Panc1 (cell line): Measurements from ENCODE around the gene FKRP. TPM values are rescaled to one million over a fixed set of nuclear protein-coding genes. Genes with fewer than 3 reads are reported as not detected.
"Not testable (repeated sequence)": the region's sequence is repeated elsewhere in the genome, so short reads cannot be mapped to it uniquely, and the experiment has no call there.

Experiments
- ATAC-seq: fragments of 200-7000 bp; cut with Tn5 transposase; 2 replicates; pipeline ENCODE4 v1.9.1; 2020; ENCODE audit warnings: mild to moderate bottlenecking, moderate library complexity
- BruUV-seq: library from RNA; stranded (reverse); fragments of 400-500 nt; replicated peaks from 2 replicates; lab custom pipeline; 2021; lab: Mats Ljungman, UMichigan
- CTCF ChIA-PET: fragments of 300-600 bp; sonication (Branson Sonifier 250); formaldehyde crosslinking; loops from one replicate; lab custom pipeline; 2022; ENCODE audit warnings: antibody characterized with exemption; lab: Charles Lee
- POLR2A ChIA-PET: fragments of 300-600 bp; sonication (Branson Sonifier 250); formaldehyde crosslinking; loops from one replicate; lab custom pipeline; 2022; ENCODE audit warnings: antibody characterized with exemption; lab: Charles Lee
- DNase-seq: peaks from one replicate; pipeline ENCODE4 v3.0.0-alpha.2; 2010; ENCODE audit warnings: low read depth, low spot score
- H3K27ac ChIP-seq: 2 replicates; pipeline ENCODE4 v1.5.1; 2011; ENCODE audit warnings: mild to moderate bottlenecking, low read length, inconsistent platforms
- H3K27me3 ChIP-seq: fragments of 200-500 bp; sonication (Bioruptor generic); 2 replicates; pipeline ENCODE4 v1.6.0; 2014; ENCODE audit warnings: low read length, inconsistent platforms; ENCODE audit not compliant: control insufficient read depth, insufficient read depth
- H3K36me3 ChIP-seq: fragments of 200-500 bp; sonication (Bioruptor generic); 2 replicates; pipeline ENCODE4 v1.5.1; 2014; ENCODE audit warnings: inconsistent platforms, mild to moderate bottlenecking, low read length, moderate library complexity; ENCODE audit not compliant: control insufficient read depth, insufficient read depth
- H3K4me1 ChIP-seq: 2 replicates; pipeline ENCODE4 v1.5.1; 2011; ENCODE audit warnings: inconsistent platforms, mild to moderate bottlenecking, low read length, moderate library complexity; ENCODE audit not compliant: control insufficient read depth, insufficient read depth
- H3K4me3 ChIP-seq, 2 experiments: 2 replicates each; pipeline ENCODE4 v1.5.1; 2011 to 2012; ENCODE audit warnings: low read depth in 2 of 2, low read length in 2 of 2, mild to moderate bottlenecking in 2 of 2, inconsistent platforms in 1 of 2, moderate library complexity in 1 of 2
- H3K9me3 ChIP-seq: fragments of 200-500 bp; sonication (Bioruptor generic); 2 replicates; pipeline ENCODE4 v1.5.1; 2014; ENCODE audit warnings: low read depth, mild to moderate bottlenecking, inconsistent platforms, low read length, moderate library complexity; ENCODE audit not compliant: control insufficient read depth, insufficient read depth
- POLR2AphosphoS5 ChIP-seq: IDR thresholded peaks from 2 replicates; pipeline ENCODE4 v1.6.1; 2012; ENCODE audit warnings: mild to moderate bottlenecking, low read depth, low read length, moderate library complexity
- REST ChIP-seq, 2 experiments: IDR thresholded peaks; 2 replicates each; pipeline ENCODE4 v1.6.1; 2011 to 2012; ENCODE audit warnings: low read depth in 2 of 2, control low read depth in 1 of 2, low read length in 1 of 2, mild to moderate bottlenecking in 1 of 2, moderate library complexity in 1 of 2; ENCODE audit not compliant: insufficient read depth in 1 of 2
- SIN3A ChIP-seq: IDR thresholded peaks from 2 replicates; pipeline ENCODE4 v1.6.1; 2012; ENCODE audit warnings: low read depth, mild to moderate bottlenecking, low read length, moderate library complexity, borderline replicate concordance; ENCODE audit not compliant: insufficient read depth
- TCF7L2 ChIP-seq: IDR thresholded peaks from 2 replicates; pipeline ENCODE4 v1.6.1; 2011; ENCODE audit warnings: mild to moderate bottlenecking, low read depth, low read length, inconsistent platforms
- in situ Hi-C: cut with HindIII; loops from 2 replicates; pipeline ENCODE4 v1.10.0; 2016; ENCODE audit warnings: low sequenced_read_pairs, low pct_unique_long_range_greater_than_20kb
- intact Hi-C: fragments of 100-400 bp; cut with micrococcal nuclease; formaldehyde crosslinking; loops from one replicate; pipeline ENCODE4 v1.10.0; 2022; ENCODE audit not compliant: unreplicated experiment
- total RNA-seq: library from RNA; stranded (reverse); gene quantifications from one replicate; pipeline ENCODE4 v1.2.1, GENCODE V29; 2021; ENCODE audit not compliant: unreplicated experiment
- TF ChIP-seq, protein P1 (sequence below): fragments of 450-650 bp; IDR thresholded peaks from 2 replicates; pipeline ENCODE4 v1.5.1; 2017; ENCODE audit warnings: mild to moderate bottlenecking

Gene FKRP
- total RNA-seq, 1 experiment from 2014 or later = 21.6 TPM

DNA sequence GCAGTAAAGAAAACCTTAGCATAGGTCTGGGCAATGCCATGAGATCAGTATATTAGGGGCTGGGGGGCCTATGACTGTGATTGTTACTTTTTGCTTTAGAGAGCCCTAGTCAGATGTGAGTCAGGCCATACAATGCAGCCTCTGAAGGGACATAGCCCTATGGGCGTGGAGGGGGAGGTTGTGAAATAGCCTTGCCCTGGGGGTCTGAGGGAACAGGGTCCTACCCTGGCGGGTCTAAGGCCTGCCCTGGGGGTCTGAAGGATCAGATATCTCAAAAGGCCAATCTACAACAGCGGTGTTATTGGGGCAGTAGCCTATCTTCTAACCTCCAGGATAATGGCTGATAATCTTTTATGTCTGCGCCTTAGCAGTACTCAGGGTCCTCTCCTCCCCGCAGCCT, 56.3 kb downstream of the FKRP start:
- no peaks in the 10 kb centered on the region for H3K4me1 ChIP-seq
- DNase-seq (no peak), ATAC-seq (no peak)
- in situ Hi-C loops = no loop called here
- BruUV-seq = no TSS peak
- H3K27ac ChIP-seq = no peak overlapping the region
- H3K4me3 ChIP-seq = no peak overlapping the region
- intact Hi-C loops = no loop called here
- no peaks in the 10 kb centered on the region for H3K27me3 ChIP-seq
- no peaks in the 10 kb centered on the region for H3K9me3 ChIP-seq
- H3K36me3 ChIP-seq = no peaks in the 10 kb centered on the region
- TF ChIP-seq, protein P1, sequence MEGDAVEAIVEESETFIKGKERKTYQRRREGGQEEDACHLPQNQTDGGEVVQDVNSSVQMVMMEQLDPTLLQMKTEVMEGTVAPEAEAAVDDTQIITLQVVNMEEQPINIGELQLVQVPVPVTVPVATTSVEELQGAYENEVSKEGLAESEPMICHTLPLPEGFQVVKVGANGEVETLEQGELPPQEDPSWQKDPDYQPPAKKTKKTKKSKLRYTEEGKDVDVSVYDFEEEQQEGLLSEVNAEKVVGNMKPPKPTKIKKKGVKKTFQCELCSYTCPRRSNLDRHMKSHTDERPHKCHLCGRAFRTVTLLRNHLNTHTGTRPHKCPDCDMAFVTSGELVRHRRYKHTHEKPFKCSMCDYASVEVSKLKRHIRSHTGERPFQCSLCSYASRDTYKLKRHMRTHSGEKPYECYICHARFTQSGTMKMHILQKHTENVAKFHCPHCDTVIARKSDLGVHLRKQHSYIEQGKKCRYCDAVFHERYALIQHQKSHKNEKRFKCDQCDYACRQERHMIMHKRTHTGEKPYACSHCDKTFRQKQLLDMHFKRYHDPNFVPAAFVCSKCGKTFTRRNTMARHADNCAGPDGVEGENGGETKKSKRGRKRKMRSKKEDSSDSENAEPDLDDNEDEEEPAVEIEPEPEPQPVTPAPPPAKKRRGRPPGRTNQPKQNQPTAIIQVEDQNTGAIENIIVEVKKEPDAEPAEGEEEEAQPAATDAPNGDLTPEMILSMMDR = no peak
- TF ChIP-seq REST (IDR thresholded peaks at IDR 0.05; ENCODE audit: insufficient read depth in 1 of 2, low read depth in 2 of 2, low read length in 1 of 2) (no peak), SIN3A (no peak), TCF7L2 (no peak), POLR2AphosphoS5 (no peak)
- ChIA-PET CTCF (interaction anchor here (0.6 kb wide), 1 partner anchor 39 kb away, joined by 3 read pairs; no protein-coding TSS in a partner anchor), POLR2A (no interaction called here)

- no peak overlapping the region for H3K27ac ChIP-seq
- no peaks in the 10 kb centered on the region for H3K9me3 ChIP-seq
- intact Hi-C loops (no loop called here), in situ Hi-C loops (no loop called here)
- ChIA-PET POLR2A (no interaction called here), CTCF (no interaction called here)
- no peaks in the 10 kb centered on the region for H3K27me3 ChIP-seq
- no peaks in the 10 kb centered on the region for H3K4me1 ChIP-seq
- no peaks in the 10 kb centered on the region for H3K36me3 ChIP-seq
- no peak for TF ChIP-seq SIN3A
- TF ChIP-seq REST (IDR thresholded peaks at IDR 0.05; ENCODE audit: insufficient read depth in 1 of 2, low read depth in 2 of 2, low read length in 1 of 2) = no peak
- no peak for TF ChIP-seq POLR2AphosphoS5
- TF ChIP-seq, protein P1 = no peak
- no peak for TF ChIP-seq TCF7L2
- DNase-seq = no peak
- ATAC-seq = no peak
- no peak overlapping the region for H3K4me3 ChIP-seq
- BruUV-seq = no TSS peak
Observed at GRCh38 chr19:46803555-46803954, 57.7 kb downstream of the FKRP start.

GRCh38 chr19:46804432-46804831, 58.6 kb downstream of the FKRP start:
- intact Hi-C loops, BruUV-seq, in situ Hi-C loops, H3K36me3 ChIP-seq, CTCF ChIA-PET, H3K27me3 ChIP-seq, H3K4me3 ChIP-seq, ATAC-seq, DNase-seq, H3K4me1 ChIP-seq, H3K27ac ChIP-seq, H3K9me3 ChIP-seq: not testable (repeated sequence)
- POLR2A ChIA-PET = interaction anchor here (0.7 kb wide), 1 partner anchor 121 kb away, joined by 4 read pairs; no protein-coding TSS in a partner anchor
